Right hindlimb (tissue), 1 donor: ENCODE data around the gene TLR1.
"Not testable (repeated sequence)": the region's sequence is repeated elsewhere in the genome, so short reads cannot be mapped to it uniquely, and the experiment has no call there.

Source experiments
- DNase-seq: peaks from one replicate; pipeline ENCODE4 v3.0.0-alpha.2; 2018

TLR1 gene

GRCh38 chr4:38806251-38806650 lies 1.7 kb upstream of the TLR1 start:
- not testable (repeated sequence) for DNase-seq

GRCh38 chr4:38805530-38806145 lies 1.0 kb upstream of the TLR1 start:
- DNase-seq, result no peak

- DNase-seq, result peak; percentile 31
These were observed 548 bp downstream of the TLR1 start for GRCh38 chr4:38803833-38804653.

- no peak for DNase-seq
These were observed 1.8 kb downstream of the TLR1 start for GRCh38 chr4:38802561-38803355.

- no peak for DNase-seq
These were observed 3.6 kb downstream of the TLR1 start for GRCh38 chr4:38800961-38801450.

GRCh38 chr4:38800366-38800765 lies 4.2 kb downstream of the TLR1 start:
- no peak for DNase-seq

- no peak for DNase-seq
These were observed 9.5 kb downstream of the TLR1 start for GRCh38 chr4:38795087-38795486.

GRCh38 chr4:38794051-38794450 lies 10.5 kb downstream of the TLR1 start:
- no peak for DNase-seq

GRCh38 chr4:38791010-38791409 lies 13.6 kb downstream of the TLR1 start:
- no peak for DNase-seq

- DNase-seq, result no peak
These were observed 16.3 kb downstream of the TLR1 start for GRCh38 chr4:38788317-38788716.

GRCh38 chr4:38787693-38788092 lies 16.9 kb downstream of the TLR1 start:
- DNase-seq, result no peak

- DNase-seq, result no peak
These were observed 18.6 kb downstream of the TLR1 start for GRCh38 chr4:38785901-38786402.

- DNase-seq, result no peak
These were observed 19.4 kb downstream of the TLR1 start for GRCh38 chr4:38785041-38785790.

GRCh38 chr4:38784141-38784540 lies 20.4 kb downstream of the TLR1 start:
- no peak for DNase-seq

GRCh38 chr4:38783109-38783460 lies 21.5 kb downstream of the TLR1 start:
- DNase-seq, result no peak

- DNase-seq, result no peak
These were observed 22.0 kb downstream of the TLR1 start, which contains the start of gene TLR10 for GRCh38 chr4:38782452-38783108. TLR10 (minus strand) TSS chr4:38782990; CDS start chr4:38775590, 7,400 bp downstream.

GRCh38 chr4:38781854-38782261 lies 22.7 kb downstream of the TLR1 start:
- no peak for DNase-seq

- DNase-seq, result no peak
These were observed 23.6 kb downstream of the TLR1 start for GRCh38 chr4:38780833-38781484.

- no peak for DNase-seq
These were observed 24.8 kb downstream of the TLR1 start for GRCh38 chr4:38779790-38780189.

- not testable (repeated sequence) for DNase-seq
These were observed 26.7 kb downstream of the TLR1 start for GRCh38 chr4:38777925-38778324.

- DNase-seq, result no peak
These were observed 29.3 kb downstream of the TLR1 start for GRCh38 chr4:38775326-38775725.
